ENCODE measurements around the gene PRCC. TPM values are rescaled to one million over a fixed set of nuclear protein-coding genes. Genes with fewer than 3 reads are reported as not detected.

Gene PRCC
- total RNA-seq, 1 experiment from 2014 or later, result 103 TPM

DNA sequence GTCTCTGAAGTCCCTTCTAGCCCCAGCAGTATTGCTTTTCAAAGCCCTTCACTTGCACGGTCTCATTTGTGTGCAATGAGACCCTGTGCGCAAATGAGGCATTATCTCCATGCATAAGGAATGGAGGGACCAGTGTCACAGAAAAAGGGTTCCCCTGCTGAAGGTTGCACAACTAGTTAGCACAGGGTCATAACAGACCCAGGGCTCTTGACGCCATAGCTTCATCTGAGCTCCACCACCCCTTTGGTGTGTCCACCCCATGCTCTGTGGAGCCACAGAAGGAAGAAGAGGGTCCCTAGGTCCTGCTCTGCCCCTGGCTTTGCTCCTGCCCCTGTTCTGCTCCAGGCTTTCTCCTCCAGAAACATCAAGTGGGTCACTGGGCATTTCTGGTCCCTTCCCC is 36.7 kb downstream of the PRCC start:
- no peak overlapping the region for H3K4me3 ChIP-seq (ENCODE audit: low read length)
- ChIA-PET CTCF (no interaction called here), POLR2A (ENCODE audit: unreplicated experiment) (no interaction called here)
- ATAC-seq (no peak), DNase-seq (no peak)
- H3K9me2 ChIP-seq (replicated peaks; ENCODE audit: low read length), result no peaks in the 10 kb centered on the region
- H4K20me1 ChIP-seq (ENCODE audit: low read length), result no peaks in the 10 kb centered on the region
- no peaks in the 10 kb centered on the region for H3K27me3 ChIP-seq (ENCODE audit: low read length)
- H3K27ac ChIP-seq (ENCODE audit: low read length), result no peak overlapping the region
- intact Hi-C loops (cut with micrococcal nuclease), result no loop called here
- H3K36me3 ChIP-seq (ENCODE audit: low read depth, low read length), result peaks cover 26% of the 10 kb centered on the region
- BruUV-seq (replicated peaks), result no TSS peak
- H3K9me3 ChIP-seq (ENCODE audit: low read length), result no peaks in the 10 kb centered on the region
- TF ChIP-seq, protein P1, sequence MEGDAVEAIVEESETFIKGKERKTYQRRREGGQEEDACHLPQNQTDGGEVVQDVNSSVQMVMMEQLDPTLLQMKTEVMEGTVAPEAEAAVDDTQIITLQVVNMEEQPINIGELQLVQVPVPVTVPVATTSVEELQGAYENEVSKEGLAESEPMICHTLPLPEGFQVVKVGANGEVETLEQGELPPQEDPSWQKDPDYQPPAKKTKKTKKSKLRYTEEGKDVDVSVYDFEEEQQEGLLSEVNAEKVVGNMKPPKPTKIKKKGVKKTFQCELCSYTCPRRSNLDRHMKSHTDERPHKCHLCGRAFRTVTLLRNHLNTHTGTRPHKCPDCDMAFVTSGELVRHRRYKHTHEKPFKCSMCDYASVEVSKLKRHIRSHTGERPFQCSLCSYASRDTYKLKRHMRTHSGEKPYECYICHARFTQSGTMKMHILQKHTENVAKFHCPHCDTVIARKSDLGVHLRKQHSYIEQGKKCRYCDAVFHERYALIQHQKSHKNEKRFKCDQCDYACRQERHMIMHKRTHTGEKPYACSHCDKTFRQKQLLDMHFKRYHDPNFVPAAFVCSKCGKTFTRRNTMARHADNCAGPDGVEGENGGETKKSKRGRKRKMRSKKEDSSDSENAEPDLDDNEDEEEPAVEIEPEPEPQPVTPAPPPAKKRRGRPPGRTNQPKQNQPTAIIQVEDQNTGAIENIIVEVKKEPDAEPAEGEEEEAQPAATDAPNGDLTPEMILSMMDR (conservative IDR thresholded peaks at IDR 0.05; ENCODE audit: low read depth, low read length), result no peak
- no peak for TF ChIP-seq EZH2phosphoT487 (IDR thresholded peaks at IDR 0.05; ENCODE audit: borderline replicate concordance, low read length)
- no peak for TF ChIP-seq EZH2 (IDR thresholded peaks at IDR 0.05; ENCODE audit: low read length, unreplicated experiment)
- H2AFZ ChIP-seq (ENCODE audit: low read length), result no peak overlapping the region
- no peaks in the 10 kb centered on the region for H3F3A ChIP-seq (ENCODE audit: low read length, unreplicated experiment)
- no peaks in the 10 kb centered on the region for H3K4me1 ChIP-seq (ENCODE audit: insufficient read depth, low read length)
- H3K79me2 ChIP-seq (ENCODE audit: low read length), result no peaks in the 10 kb centered on the region
- H3K4me2 ChIP-seq (ENCODE audit: low read length), result no peak overlapping the region
- no peak overlapping the region for H3K9ac ChIP-seq (ENCODE audit: low read length)

DNA sequence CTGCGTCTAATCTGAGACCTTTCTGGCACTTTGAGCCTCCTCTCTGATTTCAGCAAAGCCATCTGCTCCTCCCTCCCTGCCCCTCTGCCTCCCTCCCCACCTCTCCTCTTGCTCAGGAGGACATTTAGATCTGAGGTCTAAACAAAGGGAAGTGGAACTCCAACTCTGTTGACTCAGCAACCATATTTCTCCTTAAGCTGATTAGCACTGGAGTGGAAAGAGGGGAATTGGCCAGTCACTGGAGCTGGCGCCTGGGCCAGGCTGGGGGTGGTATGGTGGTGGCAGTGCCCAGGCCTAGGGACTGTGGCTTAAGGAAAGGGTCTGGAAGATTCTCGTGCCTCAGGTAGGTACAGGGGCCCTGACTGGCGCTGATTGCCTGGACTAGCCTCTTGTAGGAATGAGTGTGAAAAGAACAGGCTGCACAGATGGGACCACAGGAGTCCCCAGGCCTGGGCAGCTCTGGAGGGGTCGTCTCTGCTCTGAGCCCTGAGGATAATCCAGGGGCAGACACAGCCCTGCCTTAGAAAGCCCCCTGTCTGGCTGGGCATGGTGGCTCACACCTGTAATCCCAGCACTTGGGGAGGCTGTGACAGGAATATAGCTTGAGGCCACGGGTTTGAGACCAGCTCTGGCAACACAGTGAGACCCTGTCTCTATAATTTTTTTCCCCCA is 37.4 kb downstream of the PRCC start:
- Histone ChIP-seq H3K27me3 (ENCODE audit: low read length) (no peaks in the 10 kb centered on the region), H3K27ac (ENCODE audit: low read length) (no peak overlapping the region), H2AFZ (ENCODE audit: low read length) (no peak overlapping the region), H4K20me1 (ENCODE audit: low read length) (no peaks in the 10 kb centered on the region), H3F3A (ENCODE audit: low read length, unreplicated experiment) (no peaks in the 10 kb centered on the region), H3K4me1 (ENCODE audit: insufficient read depth, low read length) (no peaks in the 10 kb centered on the region), H3K4me3 (ENCODE audit: low read length) (no peak overlapping the region), H3K4me2 (ENCODE audit: low read length) (no peak overlapping the region), H3K36me3 (ENCODE audit: low read depth, low read length) (peaks cover 20% of the 10 kb centered on the region; the same call in 1 of the 2 replicates), H3K9me3 (ENCODE audit: low read length) (no peaks in the 10 kb centered on the region), H3K79me2 (ENCODE audit: low read length) (no peaks in the 10 kb centered on the region), H3K9ac (ENCODE audit: low read length) (no peak overlapping the region), H3K9me2 (replicated peaks; ENCODE audit: low read length) (no peaks in the 10 kb centered on the region)
- TF ChIP-seq EZH2phosphoT487 (IDR thresholded peaks at IDR 0.05; ENCODE audit: borderline replicate concordance, low read length), result no peak
- TF ChIP-seq, protein P1 (conservative IDR thresholded peaks at IDR 0.05; ENCODE audit: low read depth, low read length), result no peak
- TF ChIP-seq EZH2 (IDR thresholded peaks at IDR 0.05; ENCODE audit: low read length, unreplicated experiment), result no peak
- ChIA-PET POLR2A (ENCODE audit: unreplicated experiment) (no interaction called here), CTCF (no interaction called here)
- no TSS peak for BruUV-seq (replicated peaks)
- intact Hi-C loops (cut with micrococcal nuclease), result no loop called here
- DNase-seq (no peak), ATAC-seq (peak; percentile 11)

DNA sequence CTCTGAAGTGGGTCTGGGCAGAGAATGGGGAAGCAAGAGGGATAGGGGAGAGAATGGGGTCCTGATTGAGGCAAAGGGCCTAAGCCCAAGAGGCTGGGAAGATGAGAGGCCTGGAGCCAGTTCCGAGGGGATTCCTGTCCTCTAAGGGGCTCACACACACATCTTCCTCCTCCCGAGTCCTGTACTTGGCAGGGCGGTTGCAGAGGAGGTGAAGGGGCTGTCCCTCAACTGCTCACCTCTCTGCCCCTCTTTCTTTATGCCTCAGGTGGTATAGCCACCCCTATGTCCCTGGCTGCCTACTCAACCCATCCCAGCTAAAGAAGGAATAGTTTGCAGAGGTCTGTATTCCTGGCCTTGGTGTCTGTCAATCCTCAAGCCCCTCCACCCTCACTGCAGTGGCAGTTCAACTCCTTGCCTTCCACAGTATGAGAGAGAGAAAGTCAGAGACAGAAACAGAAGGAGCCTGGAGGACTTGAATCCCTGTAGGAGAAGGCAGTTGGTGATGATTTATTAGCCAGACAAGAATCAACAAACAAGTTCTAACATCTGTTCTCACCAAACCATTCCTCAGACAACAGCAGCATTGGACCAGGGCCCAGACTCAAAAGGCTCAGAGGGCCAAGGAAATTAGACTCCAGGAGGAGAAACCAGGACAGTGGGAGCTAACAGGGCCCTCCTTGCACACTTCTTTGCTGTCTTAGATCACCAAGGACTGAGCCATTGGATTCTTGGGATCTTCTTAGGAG is 38.6 kb downstream of the PRCC start:
- intact Hi-C loops (cut with micrococcal nuclease), result no loop called here
- no peaks in the 10 kb centered on the region for H3K9me2 ChIP-seq (replicated peaks; ENCODE audit: low read length)
- H3K9me3 ChIP-seq (ENCODE audit: low read length), result no peaks in the 10 kb centered on the region
- H3F3A ChIP-seq (ENCODE audit: low read length, unreplicated experiment), result no peaks in the 10 kb centered on the region
- CTCF ChIA-PET, result no interaction called here
- no peaks in the 10 kb centered on the region for H4K20me1 ChIP-seq (ENCODE audit: low read length)
- H3K4me1 ChIP-seq (ENCODE audit: insufficient read depth, low read length), result no peaks in the 10 kb centered on the region
- BruUV-seq (replicated peaks), result no TSS peak
- H3K27ac ChIP-seq (ENCODE audit: low read length), result no peak overlapping the region
- no peak for DNase-seq
- TF ChIP-seq EZH2phosphoT487 (IDR thresholded peaks at IDR 0.05; ENCODE audit: borderline replicate concordance, low read length) (no peak), EZH2 (IDR thresholded peaks at IDR 0.05; ENCODE audit: low read length, unreplicated experiment) (no peak)
- TF ChIP-seq, protein P1 (conservative IDR thresholded peaks at IDR 0.05; ENCODE audit: low read depth, low read length), result no peak
- H2AFZ ChIP-seq (ENCODE audit: low read length), result no peak overlapping the region
- no peaks in the 10 kb centered on the region for H3K79me2 ChIP-seq (ENCODE audit: low read length)
- no peak overlapping the region for H3K9ac ChIP-seq (ENCODE audit: low read length)
- no peak overlapping the region for H3K4me2 ChIP-seq (ENCODE audit: low read length)
- no peaks in the 10 kb centered on the region for H3K27me3 ChIP-seq (ENCODE audit: low read length)
- no peak for ATAC-seq
- peaks cover 10% of the 10 kb centered on the region; the same call in 1 of the 2 replicates for H3K36me3 ChIP-seq (ENCODE audit: low read depth, low read length)
- H3K4me3 ChIP-seq (ENCODE audit: low read length), result no peak overlapping the region
- POLR2A ChIA-PET (ENCODE audit: unreplicated experiment), result no interaction called here
